WI38 (cell line): Measurements from ENCODE around the gene OTUB1.

Source experiments
- H3K4me3 ChIP-seq: 2 replicates; pipeline ENCODE4 v1.5.1; 2011; ENCODE audit warnings: low read depth, mild to moderate bottlenecking, control low read depth, low read length
- TF ChIP-seq, protein P1 (sequence below): IDR thresholded peaks from 2 replicates; pipeline ENCODE4 v1.5.1; 2012; ENCODE audit warnings: low read depth, mild to moderate bottlenecking, control low read depth, low read length

Gene OTUB1

GRCh38 chr11:64007629-64008282 is 21.5 kb downstream of the OTUB1 start:
- TF ChIP-seq, protein P1, sequence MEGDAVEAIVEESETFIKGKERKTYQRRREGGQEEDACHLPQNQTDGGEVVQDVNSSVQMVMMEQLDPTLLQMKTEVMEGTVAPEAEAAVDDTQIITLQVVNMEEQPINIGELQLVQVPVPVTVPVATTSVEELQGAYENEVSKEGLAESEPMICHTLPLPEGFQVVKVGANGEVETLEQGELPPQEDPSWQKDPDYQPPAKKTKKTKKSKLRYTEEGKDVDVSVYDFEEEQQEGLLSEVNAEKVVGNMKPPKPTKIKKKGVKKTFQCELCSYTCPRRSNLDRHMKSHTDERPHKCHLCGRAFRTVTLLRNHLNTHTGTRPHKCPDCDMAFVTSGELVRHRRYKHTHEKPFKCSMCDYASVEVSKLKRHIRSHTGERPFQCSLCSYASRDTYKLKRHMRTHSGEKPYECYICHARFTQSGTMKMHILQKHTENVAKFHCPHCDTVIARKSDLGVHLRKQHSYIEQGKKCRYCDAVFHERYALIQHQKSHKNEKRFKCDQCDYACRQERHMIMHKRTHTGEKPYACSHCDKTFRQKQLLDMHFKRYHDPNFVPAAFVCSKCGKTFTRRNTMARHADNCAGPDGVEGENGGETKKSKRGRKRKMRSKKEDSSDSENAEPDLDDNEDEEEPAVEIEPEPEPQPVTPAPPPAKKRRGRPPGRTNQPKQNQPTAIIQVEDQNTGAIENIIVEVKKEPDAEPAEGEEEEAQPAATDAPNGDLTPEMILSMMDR: no peak
- no peak overlapping the region for H3K4me3 ChIP-seq

- TF ChIP-seq, protein P1: no peak
- no peak overlapping the region for H3K4me3 ChIP-seq
These were observed 22.2 kb downstream of the OTUB1 start for GRCh38 chr11:64008283-64008913.

GRCh38 chr11:64008914-64009633 is 22.8 kb downstream of the OTUB1 start:
- TF ChIP-seq, protein P1: no peak
- H3K4me3 ChIP-seq: no peak overlapping the region

DNA sequence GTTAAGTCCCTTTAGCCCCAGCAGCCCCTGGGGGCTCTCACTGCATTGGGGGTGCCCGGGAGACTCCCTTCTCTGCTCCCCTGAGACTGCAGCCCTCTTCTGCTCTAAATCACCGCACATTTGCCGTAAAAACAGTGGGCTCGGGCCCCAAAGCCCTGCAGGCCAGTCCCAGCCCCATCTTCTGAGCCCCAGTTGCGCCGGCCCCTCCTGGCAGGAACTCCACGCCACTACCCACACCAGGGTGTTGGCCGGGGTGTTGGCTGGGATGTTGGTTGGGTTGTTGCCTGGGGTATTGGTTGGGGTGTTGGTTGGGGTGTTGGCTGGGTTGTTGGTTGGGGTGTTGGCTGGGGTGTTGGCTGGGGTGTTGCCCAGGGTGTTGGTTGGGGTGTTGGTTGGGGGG is 23.5 kb downstream of the OTUB1 start:
- no peak overlapping the region for H3K4me3 ChIP-seq
- TF ChIP-seq, protein P1: no peak

DNA sequence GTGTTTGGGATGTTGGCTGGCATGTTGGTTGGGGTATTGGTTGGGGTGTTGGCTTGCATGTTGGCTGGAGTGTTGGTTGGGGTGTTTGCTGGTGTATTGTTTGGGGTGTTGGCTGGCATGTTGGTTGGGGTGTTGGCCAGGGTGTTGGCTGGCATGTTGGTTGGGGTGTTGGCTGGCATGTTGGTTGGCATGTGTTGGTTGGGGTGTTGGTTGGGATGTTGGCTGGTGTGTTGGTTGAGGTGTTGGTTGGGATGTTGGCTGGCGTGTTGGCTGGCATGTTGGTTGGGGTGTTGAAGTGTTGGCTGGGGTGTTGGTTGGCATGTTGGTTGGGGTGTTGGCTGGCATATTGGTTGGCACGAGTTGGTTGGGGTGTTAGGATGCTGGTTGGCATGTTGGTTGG is 24.5 kb downstream of the OTUB1 start:
- TF ChIP-seq, protein P1: no peak
- H3K4me3 ChIP-seq: no peak overlapping the region

DNA sequence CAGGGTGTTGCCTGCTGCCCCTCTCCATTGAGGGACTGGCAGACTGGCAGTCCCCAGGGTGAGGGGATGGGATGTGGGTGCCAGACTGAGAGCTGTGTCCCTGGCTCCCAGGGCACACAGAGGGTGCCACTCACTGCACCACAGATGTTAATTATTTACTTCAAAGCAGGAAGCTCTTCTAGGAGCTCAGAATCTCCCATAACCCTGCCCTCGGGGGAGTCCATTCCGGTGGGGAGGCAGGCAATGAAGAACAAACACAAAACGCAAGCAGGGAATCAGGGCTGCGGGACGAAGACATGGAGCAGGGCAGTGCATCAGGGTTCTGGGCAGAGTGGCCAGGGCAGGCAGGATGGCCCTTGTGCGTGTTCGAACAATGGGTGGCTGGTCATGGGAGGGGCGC is 25.1 kb downstream of the OTUB1 start:
- TF ChIP-seq, protein P1: no peak
- H3K4me3 ChIP-seq: no peak overlapping the region
